ENCODE data around the gene TMC8. TPM values are rescaled to one million over a fixed set of nuclear protein-coding genes. Genes with fewer than 3 reads are reported as not detected.

The TMC8 gene
- total and polyA plus RNA-seq, 2 of the 8 experiments (the other 6 are each of a cell fraction or from before 2014, with no cell fraction given), result 1.00 to 2.8 TPM

DNA sequence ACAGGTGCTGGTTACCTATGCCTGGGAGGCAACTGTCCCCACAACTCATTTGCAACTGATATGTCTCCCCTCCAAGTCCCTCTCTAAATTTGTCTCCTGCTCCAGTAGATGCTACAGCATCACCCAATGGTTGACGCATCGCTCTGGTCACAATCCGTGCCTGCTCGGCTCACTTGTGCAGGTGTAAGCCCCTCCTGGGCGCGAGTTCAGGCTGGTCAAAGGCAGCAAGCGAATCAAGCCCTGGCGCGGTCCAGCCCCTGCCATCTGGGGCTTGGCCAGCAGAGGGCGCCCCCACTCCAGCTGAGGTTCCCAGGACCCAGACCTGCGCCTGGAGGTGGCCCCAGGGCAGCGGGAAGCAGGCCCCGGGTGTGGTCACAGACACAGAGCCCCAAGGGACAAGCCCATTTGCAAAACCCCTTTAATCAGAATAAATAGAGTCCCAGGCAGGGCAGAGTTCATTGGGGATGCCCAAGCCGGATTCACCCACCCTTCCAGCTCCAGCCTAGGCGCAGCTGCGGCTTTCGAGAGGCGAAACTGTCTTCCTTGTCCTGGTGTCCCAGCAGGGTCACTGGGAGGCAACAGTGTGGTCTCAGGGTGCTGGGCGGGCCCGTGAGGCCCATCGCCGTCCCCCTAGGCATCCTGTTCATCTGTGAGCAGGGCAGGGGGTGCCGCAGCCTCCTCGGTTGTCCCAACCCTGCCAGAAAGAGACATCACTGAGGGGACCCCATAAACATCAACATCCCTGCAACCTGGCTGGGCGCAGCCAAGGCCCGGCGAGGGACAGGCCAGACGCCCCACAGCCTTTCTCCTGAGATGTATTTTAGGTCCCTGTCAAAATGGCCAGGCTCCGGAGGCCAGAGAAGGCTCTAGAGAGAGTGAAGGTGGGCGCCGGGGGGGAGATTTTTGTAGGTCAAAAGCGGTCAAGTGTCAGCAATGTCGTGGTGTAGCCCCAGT lies 17.8 kb upstream of the TMC8 start (continued):
- TF ChIP-seq RNF2 (IDR thresholded peaks at IDR 0.05; ENCODE audit: borderline replicate concordance, low read depth, low read length, missing control alignments, poor library complexity, severe bottlenecking), result no peak
- TF ChIP-seq SAP30 (IDR thresholded peaks at IDR 0.05; ENCODE audit: insufficient read depth, insufficient replicate concordance, low read length), result no peak

All from H1 (cell line).